ENCODE data around the gene SETD7. TPM values are rescaled to one million over a fixed set of nuclear protein-coding genes. Genes with fewer than 3 reads are reported as not detected.

The SETD7 gene
- polyA plus RNA-seq, 1 donor from 2014 or later = 12.0 TPM

DNA sequence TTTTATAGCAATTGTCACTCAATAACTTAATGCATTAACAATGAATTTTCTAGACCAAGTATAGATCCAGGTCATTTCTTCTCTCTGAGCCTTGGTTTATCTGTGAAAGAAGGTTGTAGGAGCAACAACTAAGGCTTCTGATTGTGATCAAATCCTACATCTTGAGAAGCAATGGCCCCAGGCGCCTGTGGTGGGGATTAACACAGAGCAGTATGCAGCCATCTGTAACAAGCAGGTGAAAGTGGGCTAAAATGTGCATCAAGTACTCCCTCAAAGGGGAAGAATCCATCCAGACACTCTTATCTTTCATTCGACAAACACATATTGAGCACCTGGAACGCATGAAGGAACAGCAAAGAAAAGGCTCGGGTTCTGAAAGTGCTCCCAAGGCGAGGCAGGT, 19.1 kb upstream of the SETD7 start:
- H3K4me2 ChIP-seq (ENCODE audit: low read length) = no peak overlapping the region
- H3K27ac ChIP-seq (ENCODE audit: low read length) = no peak overlapping the region
- no peaks in the 10 kb centered on the region for H4K20me1 ChIP-seq (ENCODE audit: insufficient read depth)
- no peak overlapping the region for H3K4me3 ChIP-seq (ENCODE audit: low read length)
- H3K27me3 ChIP-seq (ENCODE audit: insufficient read depth, low read depth, low read length) = no peaks in the 10 kb centered on the region
- H3K79me2 ChIP-seq (replicated peaks; ENCODE audit: insufficient read depth, low read length) = no peaks in the 10 kb centered on the region
- no peaks in the 10 kb centered on the region for H3K9me2 ChIP-seq (ENCODE audit: insufficient read depth, low read length)
- no peaks in the 10 kb centered on the region for H3K9me3 ChIP-seq (ENCODE audit: low read length)
- no peak overlapping the region for H3K9ac ChIP-seq (ENCODE audit: low read length)
- no peaks in the 10 kb centered on the region for H3K36me3 ChIP-seq (ENCODE audit: insufficient read depth, low read length)
- no peak for TF ChIP-seq RAD21 (conservative IDR thresholded peaks at IDR 0.05)
- TF ChIP-seq POLR2AphosphoS5 (IDR thresholded peaks at IDR 0.05) = no peak
- TF ChIP-seq TAF1 (IDR thresholded peaks at IDR 0.05; ENCODE audit: low read depth) = no peak
- no peak for TF ChIP-seq SMC3 (conservative IDR thresholded peaks at IDR 0.05; ENCODE audit: poor library complexity)
- no peak for TF ChIP-seq MXI1 (conservative IDR thresholded peaks at IDR 0.05; ENCODE audit: poor library complexity, severe bottlenecking)
- TF ChIP-seq EP300 (conservative IDR thresholded peaks at IDR 0.05; ENCODE audit: poor library complexity, severe bottlenecking) = no peak
- TF ChIP-seq, protein P1, sequence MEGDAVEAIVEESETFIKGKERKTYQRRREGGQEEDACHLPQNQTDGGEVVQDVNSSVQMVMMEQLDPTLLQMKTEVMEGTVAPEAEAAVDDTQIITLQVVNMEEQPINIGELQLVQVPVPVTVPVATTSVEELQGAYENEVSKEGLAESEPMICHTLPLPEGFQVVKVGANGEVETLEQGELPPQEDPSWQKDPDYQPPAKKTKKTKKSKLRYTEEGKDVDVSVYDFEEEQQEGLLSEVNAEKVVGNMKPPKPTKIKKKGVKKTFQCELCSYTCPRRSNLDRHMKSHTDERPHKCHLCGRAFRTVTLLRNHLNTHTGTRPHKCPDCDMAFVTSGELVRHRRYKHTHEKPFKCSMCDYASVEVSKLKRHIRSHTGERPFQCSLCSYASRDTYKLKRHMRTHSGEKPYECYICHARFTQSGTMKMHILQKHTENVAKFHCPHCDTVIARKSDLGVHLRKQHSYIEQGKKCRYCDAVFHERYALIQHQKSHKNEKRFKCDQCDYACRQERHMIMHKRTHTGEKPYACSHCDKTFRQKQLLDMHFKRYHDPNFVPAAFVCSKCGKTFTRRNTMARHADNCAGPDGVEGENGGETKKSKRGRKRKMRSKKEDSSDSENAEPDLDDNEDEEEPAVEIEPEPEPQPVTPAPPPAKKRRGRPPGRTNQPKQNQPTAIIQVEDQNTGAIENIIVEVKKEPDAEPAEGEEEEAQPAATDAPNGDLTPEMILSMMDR (IDR thresholded peaks at IDR 0.05; ENCODE audit: poor library complexity, severe bottlenecking) = no peak
- no peak for TF ChIP-seq EZH2 (IDR thresholded peaks at IDR 0.05; ENCODE audit: borderline replicate concordance, insufficient read depth, low read length, poor library complexity, severe bottlenecking)
- TF ChIP-seq, protein P2, sequence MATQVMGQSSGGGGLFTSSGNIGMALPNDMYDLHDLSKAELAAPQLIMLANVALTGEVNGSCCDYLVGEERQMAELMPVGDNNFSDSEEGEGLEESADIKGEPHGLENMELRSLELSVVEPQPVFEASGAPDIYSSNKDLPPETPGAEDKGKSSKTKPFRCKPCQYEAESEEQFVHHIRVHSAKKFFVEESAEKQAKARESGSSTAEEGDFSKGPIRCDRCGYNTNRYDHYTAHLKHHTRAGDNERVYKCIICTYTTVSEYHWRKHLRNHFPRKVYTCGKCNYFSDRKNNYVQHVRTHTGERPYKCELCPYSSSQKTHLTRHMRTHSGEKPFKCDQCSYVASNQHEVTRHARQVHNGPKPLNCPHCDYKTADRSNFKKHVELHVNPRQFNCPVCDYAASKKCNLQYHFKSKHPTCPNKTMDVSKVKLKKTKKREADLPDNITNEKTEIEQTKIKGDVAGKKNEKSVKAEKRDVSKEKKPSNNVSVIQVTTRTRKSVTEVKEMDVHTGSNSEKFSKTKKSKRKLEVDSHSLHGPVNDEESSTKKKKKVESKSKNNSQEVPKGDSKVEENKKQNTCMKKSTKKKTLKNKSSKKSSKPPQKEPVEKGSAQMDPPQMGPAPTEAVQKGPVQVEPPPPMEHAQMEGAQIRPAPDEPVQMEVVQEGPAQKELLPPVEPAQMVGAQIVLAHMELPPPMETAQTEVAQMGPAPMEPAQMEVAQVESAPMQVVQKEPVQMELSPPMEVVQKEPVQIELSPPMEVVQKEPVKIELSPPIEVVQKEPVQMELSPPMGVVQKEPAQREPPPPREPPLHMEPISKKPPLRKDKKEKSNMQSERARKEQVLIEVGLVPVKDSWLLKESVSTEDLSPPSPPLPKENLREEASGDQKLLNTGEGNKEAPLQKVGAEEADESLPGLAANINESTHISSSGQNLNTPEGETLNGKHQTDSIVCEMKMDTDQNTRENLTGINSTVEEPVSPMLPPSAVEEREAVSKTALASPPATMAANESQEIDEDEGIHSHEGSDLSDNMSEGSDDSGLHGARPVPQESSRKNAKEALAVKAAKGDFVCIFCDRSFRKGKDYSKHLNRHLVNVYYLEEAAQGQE (IDR thresholded peaks at IDR 0.05; ENCODE audit: borderline replicate concordance) = no peak
- no peaks in the 10 kb centered on the region for H3F3A ChIP-seq (ENCODE audit: insufficient read depth, low read length, poor library complexity, severe bottlenecking)
- no peak overlapping the region for H2AFZ ChIP-seq (ENCODE audit: low read depth, low read length)

DNA sequence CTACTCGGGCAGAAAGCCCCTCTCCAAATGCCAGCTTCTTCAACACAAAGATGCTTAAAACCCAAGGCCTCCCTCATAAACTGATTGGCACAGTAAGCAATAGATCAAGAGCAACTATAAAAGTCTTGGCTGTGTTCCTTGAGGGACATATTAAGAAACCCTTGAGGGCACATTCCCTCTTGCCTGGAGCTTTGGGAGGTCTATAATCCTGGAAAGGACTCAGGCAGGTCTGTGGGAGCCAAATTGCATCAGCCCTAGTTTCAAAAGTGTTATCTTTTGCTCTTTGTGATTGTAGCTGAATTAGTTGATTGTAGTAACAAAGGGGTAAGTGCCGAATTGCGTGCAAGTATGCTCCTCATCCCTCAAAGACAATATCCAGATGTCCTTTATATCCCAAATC, 18.6 kb upstream of the SETD7 start:
- no peak overlapping the region for H3K27ac ChIP-seq (ENCODE audit: low read length)
- no peaks in the 10 kb centered on the region for H3K9me2 ChIP-seq (ENCODE audit: insufficient read depth, low read length)
- no peaks in the 10 kb centered on the region for H3K9me3 ChIP-seq (ENCODE audit: low read length)
- H3F3A ChIP-seq (ENCODE audit: insufficient read depth, low read length, poor library complexity, severe bottlenecking) = no peaks in the 10 kb centered on the region
- no peak overlapping the region for H3K9ac ChIP-seq (ENCODE audit: low read length)
- H2AFZ ChIP-seq (ENCODE audit: low read depth, low read length) = no peak overlapping the region
- no peaks in the 10 kb centered on the region for H4K20me1 ChIP-seq (ENCODE audit: insufficient read depth)
- no peak overlapping the region for H3K4me2 ChIP-seq (ENCODE audit: low read length)
- TF ChIP-seq TAF1 (IDR thresholded peaks at IDR 0.05; ENCODE audit: low read depth) = no peak
- no peak for TF ChIP-seq SMC3 (conservative IDR thresholded peaks at IDR 0.05; ENCODE audit: poor library complexity)
- H3K4me3 ChIP-seq (ENCODE audit: low read length) = no peak overlapping the region
- no peaks in the 10 kb centered on the region for H3K27me3 ChIP-seq (ENCODE audit: insufficient read depth, low read depth, low read length)
- H3K79me2 ChIP-seq (replicated peaks; ENCODE audit: insufficient read depth, low read length) = no peaks in the 10 kb centered on the region
- no peaks in the 10 kb centered on the region for H3K36me3 ChIP-seq (ENCODE audit: insufficient read depth, low read length)
